ENCODE results near the gene IGIP.

Gene IGIP

GRCh38 chr5:140125637-140126036, at the start of gene IGIP:
TSS of gene IGIP (plus strand) at chr5:140125937. CDS start at chr5:140128477, 2,540 bp downstream.
- no peak for TF ChIP-seq CTCF (IDR thresholded peaks at IDR 0.05; ENCODE audit: borderline replicate concordance, insufficient read depth, low read depth, low read length)
- H3K4me3 ChIP-seq (ENCODE audit: low read depth, low read length) = no peak within 1 kb of the TSS

GRCh38 chr5:140076142-140076541, 49.6 kb upstream of the IGIP start:
- no peak for TF ChIP-seq CTCF (IDR thresholded peaks at IDR 0.05; ENCODE audit: borderline replicate concordance, insufficient read depth, low read depth, low read length)
- no peak overlapping the region for H3K4me3 ChIP-seq (ENCODE audit: low read depth, low read length)

- no peak for TF ChIP-seq CTCF (IDR thresholded peaks at IDR 0.05; ENCODE audit: borderline replicate concordance, insufficient read depth, low read depth, low read length)
Measured at GRCh38 chr5:140076788-140077187, 48.9 kb upstream of the IGIP start.

GRCh38 chr5:140083120-140083519, 42.6 kb upstream of the IGIP start:
- no peak for TF ChIP-seq CTCF (IDR thresholded peaks at IDR 0.05; ENCODE audit: borderline replicate concordance, insufficient read depth, low read depth, low read length)
- no peak overlapping the region for H3K4me3 ChIP-seq (ENCODE audit: low read depth, low read length)

More at GRCh38 chr5:140076788-140077187, 48.9 kb upstream of the IGIP start:
- H3K4me3 ChIP-seq (ENCODE audit: low read depth, low read length) = no peak overlapping the region

- no peak overlapping the region for H3K4me3 ChIP-seq (ENCODE audit: low read depth, low read length)
- no peak for TF ChIP-seq CTCF (IDR thresholded peaks at IDR 0.05; ENCODE audit: borderline replicate concordance, insufficient read depth, low read depth, low read length)
Measured at GRCh38 chr5:140083650-140084049, 42.1 kb upstream of the IGIP start.

GRCh38 chr5:140084541-140084940, 41.2 kb upstream of the IGIP start:
- TF ChIP-seq CTCF (IDR thresholded peaks at IDR 0.05; ENCODE audit: borderline replicate concordance, insufficient read depth, low read depth, low read length) = no peak
- H3K4me3 ChIP-seq (ENCODE audit: low read depth, low read length) = no peak overlapping the region

- TF ChIP-seq CTCF (IDR thresholded peaks at IDR 0.05; ENCODE audit: borderline replicate concordance, insufficient read depth, low read depth, low read length) = no peak
- H3K4me3 ChIP-seq (ENCODE audit: low read depth, low read length) = no peak overlapping the region
Measured at GRCh38 chr5:140090251-140090650, 35.5 kb upstream of the IGIP start.

Data from GM12875 (cell line).